HG03432 (cell line): ENCODE measurements around the gene SDK2.
A peak's percentile ranks its signal among the peaks of the same experiment; 100 is the strongest.

ENCODE experiments used
- ATAC-seq: cut with Tn5 transposase; IDR thresholded peaks from one replicate; pipeline ENCODE4 v1.9.1; 2021; ENCODE audit warnings: mild to moderate bottlenecking, moderate library complexity; ENCODE audit not compliant: unreplicated experiment

SDK2 gene

DNA sequence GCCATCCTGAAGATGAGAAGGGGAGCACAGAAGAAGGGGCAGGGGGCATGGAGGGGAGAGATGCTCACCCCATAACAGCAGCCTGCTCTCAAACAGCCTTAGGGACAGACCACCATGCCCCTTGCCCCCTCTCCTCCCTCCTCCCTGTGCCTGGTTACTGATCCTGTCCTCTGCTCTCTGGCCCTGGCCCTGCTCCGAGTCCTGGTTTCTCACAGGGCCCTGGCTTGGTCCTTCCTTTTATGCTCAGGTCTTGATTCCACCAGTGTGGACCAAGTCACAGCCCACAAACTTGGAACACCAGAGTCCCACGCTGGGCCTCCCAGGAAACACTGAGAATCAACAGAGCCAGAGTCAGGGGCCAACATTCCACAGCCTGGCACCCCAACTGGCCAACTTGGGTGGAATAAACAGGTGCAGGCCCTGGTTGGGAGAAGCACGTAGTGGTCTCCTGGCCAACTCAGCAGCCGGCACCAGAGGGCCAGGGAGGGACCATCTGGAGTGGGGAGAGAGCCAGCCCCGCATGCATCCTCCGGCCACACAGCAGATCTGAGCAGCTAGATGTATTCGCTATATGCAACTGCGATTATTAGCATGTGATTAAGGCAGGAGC, 287.6 kb downstream of the SDK2 start:
- ATAC-seq, result no peak

DNA sequence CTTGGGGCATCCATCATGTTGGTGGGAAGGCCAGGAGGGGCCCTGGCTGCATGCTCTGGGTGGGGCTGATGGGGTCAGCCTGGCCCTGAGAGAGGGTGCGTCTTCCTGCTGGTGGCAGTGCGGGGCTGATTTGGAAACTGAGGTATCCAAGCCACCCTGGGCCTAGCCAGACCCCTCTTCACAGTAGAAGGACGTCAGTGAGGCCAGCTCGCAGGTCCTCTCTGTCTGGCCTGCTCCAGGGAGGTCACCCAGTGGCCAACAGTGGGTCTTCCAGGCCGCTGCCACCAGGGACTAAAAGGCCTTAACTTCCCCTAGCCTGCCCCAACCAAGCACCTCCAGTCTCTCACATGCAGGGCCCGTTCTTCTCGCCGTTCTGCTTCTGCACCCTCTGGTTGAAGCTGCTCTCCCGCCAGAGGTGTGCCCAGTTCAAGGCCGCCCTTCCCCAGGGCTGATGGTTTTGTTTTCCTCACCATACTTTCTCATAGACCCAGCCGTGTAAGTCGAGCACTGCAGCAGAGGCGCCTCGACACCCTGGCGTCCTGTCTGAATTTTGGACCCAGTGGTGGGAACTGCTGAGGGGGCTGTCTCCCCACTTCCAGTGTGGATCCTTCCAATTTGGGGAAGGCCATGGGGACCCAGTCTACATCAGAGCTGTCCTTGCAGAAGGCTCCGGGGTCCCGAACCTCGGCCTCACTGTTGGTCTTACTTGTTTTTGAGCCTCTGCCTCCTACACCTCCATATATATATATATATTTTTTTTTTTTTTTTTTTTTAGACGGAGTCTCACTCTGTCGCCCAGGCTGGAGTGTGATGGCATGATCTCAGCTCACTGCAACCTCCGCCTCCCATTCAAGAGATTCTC, 289.6 kb downstream of the SDK2 start:
- no peak for ATAC-seq

- no peak for ATAC-seq
Observed at GRCh38 chr17:73352261-73352660, 292.0 kb downstream of the SDK2 start.

DNA sequence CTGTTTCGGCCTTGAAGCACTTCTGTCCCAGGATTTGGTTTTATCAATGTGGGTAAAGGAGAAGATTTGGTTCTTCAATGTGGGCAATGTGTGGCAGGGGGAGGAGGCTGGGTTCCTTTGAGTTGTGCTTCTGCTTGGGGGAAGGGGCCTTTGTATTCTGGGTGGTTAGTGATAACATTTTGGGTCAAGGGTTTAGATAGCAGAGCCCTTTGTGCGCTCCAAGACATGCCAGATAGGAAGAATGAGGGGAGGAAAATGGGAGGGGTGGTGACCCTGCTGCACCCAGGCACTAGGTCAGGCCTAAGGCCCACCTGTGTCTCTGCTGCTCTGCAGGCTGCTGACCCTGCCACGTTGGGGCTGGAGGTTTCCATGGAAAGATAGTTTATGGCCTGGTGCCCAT, 292.5 kb downstream of the SDK2 start:
- no peak for ATAC-seq

DNA sequence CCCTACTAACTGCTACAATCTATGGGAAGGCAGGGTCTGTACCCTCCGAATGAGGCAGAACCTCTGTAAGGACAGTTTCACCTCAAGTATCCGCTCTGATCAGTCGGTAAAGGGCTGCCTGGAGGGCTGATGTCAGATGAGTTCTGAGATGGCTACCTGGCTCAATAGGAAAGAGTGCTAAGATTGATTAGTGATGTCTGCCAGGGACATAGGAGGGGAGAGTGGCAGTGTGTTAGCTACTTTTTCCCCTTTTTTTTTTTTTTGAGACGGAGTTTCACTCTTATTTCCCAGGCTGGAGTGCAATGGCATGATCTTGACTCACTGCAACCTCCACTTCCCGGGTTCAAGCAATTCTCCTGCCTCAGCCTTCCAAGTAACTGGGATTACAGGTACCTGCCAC, 293.4 kb downstream of the SDK2 start:
- no peak for ATAC-seq

GRCh38 chr17:73349647-73350046, 294.6 kb downstream of the SDK2 start:
- ATAC-seq, result no peak

DNA sequence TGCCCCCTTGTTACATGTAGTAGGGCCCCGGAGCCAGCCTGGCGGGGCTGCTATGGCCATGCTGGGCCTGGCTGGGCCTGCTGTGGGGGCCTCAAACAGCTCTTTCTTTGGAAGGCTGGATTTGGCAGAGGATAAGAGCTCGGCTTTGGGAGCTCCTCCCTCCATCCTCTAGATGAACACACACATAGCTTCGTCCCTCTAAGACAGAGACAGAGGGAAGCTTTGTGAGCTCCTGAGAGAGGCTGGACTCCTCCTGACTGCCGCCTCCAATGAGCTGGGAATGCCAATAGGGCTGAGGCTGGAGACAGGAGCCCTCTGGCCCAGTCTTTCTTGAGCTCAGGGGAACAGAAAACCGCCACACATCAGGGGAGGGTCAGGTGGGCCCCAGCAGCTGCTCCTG, 295.1 kb downstream of the SDK2 start:
- no peak for ATAC-seq

GRCh38 chr17:73348829-73349095, 295.5 kb downstream of the SDK2 start:
- no peak for ATAC-seq

DNA sequence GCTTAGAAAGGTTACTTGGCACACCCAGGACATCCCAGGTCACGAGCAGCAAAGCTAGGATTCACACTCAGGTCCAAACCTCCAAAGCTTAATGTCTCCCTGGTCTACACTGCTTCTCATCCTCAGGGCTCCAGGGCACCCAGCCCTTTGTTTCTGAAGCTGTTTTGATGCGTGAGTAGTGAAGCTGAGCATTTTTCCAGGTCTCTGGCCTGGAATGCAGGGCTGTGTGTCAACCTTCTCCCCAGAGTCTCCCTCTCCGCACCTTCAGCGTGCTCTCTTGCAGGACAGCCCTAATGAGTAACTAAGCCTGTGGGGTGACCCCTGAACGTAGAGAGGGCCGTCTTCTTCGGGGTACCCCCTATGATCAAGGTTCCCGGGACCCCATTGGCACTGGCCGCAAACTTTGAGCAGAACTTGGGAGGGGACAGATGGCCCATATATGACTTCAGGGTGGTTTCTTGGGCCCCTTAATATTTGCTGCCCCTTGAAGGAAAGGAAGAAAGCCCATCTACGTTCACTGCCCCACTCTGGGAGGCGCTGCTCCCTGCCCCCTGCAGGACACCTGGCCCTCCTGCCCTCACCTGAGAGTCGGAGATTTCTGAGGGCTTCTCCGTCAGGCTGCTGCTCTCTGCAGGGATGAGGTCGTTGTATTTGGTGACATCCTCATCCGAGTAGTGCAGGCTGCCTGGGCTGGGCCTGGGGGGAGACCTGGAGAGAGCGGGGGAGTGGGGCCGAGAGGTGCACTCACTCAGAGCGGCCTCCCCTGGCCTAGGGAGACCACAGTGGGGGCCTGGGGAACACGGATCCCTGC, 296.0 kb downstream of the SDK2 start:
- ATAC-seq, result no peak

GRCh38 chr17:73347351-73347750, 296.9 kb downstream of the SDK2 start:
- ATAC-seq, result no peak

DNA sequence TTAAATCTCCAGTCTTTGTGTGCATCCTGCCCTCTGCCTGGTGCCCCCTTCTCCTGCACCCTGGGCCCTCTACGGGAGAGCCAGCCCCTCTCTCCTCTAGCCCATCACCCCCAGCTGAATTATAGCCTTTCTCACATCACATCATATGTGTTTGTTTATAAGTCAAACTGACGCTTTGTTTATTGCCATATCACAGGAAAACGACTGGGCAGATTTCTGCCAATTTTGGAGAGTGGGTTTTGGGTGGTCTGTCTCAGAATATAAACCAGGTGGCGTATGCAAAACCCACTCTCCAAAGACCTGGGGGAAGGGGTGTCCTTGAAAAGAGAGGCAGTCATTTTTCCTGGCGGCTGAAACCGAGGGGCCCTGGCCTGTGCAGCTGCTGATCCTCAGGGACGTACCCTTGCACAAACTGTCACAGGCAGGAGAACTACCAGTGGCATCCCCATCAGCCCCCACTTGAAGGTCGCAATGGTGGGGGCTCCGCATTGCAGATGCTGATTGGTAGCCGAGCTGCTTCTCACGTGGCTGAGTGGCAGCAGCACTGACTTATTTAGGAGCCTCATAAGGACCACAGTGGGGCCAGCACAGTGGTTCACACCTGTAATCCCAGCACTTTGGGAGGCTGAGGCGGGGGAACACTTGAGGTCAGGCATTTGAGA, 297.6 kb downstream of the SDK2 start:
- no peak for ATAC-seq

- ATAC-seq, result no peak
Observed at GRCh38 chr17:73343739-73344454, 300.3 kb downstream of the SDK2 start.

DNA sequence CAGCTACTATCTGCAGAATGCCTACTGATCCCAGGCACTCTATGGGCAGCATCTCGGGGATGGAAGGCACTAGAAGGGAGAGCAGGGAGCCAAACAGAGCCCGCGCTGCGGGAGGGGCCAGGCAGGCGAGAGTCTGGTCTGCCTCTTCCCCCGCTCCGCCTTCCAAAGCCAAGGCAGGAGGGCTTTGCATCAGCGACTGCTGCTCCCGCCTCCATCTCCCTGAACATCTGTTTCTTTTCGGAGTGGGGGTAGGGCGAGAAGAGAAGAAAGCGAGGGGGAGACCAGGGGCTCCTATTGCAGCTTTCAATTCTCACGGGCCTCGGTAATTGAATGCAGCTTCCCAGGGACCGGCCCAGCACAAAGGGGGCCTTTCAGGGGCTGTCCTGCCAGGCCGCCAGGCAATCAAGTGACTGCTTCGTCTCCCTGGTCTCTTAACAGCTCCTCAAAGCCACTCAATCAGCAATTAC, 301.0 kb downstream of the SDK2 start:
- no peak for ATAC-seq

GRCh38 chr17:73342541-73343167, 301.6 kb downstream of the SDK2 start:
- ATAC-seq, result no peak

DNA sequence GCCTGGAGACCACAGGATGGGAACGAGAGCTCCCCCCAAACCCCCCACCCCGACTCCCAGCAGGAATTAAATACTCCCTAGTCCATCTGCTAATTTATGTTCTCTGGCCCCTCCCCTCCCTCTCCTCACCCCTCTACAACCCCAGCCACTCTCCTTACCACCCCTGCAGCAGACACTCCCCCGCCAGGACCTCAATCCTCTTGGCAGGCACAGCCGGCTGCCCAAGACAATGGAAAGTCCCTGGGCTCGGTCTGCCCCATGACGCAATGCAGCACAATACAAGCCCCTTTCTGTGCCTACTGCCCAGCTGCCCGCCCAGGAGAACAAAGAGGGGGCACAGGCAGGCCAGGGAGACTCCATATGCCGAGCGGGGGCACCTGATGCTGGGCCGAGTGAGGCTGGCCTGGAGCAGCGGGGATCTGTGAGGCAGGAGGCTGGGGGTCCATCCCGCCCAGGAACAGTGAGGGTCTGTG, 302.2 kb downstream of the SDK2 start:
- no peak for ATAC-seq

GRCh38 chr17:73341350-73342049, 302.7 kb downstream of the SDK2 start:
- no peak for ATAC-seq

DNA sequence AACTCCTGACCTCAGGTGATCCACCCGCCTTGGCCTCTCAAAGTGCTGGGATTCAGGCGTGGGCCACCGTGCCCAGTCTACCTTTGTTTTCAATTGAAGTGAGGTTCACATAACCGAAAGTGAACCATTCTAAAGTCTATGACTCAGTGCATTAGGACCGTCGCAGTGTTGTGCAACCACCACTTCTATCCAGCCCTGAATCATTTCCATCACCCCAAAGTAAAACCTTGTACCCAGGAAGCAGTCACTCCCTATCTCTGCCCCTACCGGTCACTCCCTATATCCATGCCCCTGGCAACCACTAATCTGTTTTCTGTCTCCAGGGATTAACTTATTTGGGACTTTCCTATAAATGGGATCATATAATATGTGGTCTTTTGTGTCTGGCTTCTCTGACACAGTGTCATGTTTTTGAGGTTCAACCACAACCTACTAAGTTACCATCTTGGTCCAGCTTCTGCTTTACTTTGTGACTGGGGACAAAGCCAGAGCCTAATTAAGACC, 304.1 kb downstream of the SDK2 start:
- peak; percentile 47 for ATAC-seq

- no peak for ATAC-seq
Observed at GRCh38 chr17:73338566-73339197, 305.6 kb downstream of the SDK2 start.

DNA sequence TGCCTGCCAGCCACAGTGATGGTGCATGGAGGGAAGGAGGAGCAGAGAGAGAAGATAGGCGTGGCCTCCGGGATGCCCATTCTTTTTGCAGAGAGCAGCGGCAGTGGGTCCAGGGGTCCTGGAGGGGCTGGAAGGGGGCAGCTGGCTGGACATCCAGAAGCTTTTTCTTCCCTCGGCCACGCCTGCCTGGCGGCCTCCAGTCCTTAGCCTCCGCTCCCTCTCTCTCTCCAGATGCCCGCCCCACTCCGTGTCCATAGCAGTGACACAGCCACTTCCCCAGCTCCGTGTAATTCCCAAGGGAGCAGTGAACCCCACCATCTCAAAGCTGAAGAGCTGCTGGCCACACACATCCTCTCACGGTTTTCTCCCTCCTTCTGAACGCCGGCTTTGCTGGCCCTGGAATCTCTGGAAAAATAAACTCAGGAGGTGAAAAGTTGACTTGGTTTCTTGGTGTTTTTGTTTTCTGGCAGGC, 306.2 kb downstream of the SDK2 start:
- ATAC-seq, result no peak
